H1 (cell line): ENCODE data around the gene RWDD4. TPM values are rescaled to one million over a fixed set of nuclear protein-coding genes. Genes with fewer than 3 reads are reported as not detected.

Experiments used
- CTCF ChIA-PET: fragments of 300-600 bp; sonication (Branson Sonifier 250); formaldehyde crosslinking; loops from one replicate; lab custom pipeline; 2021; ENCODE audit not compliant: partially characterized antibody; lab: Charles Lee
- POLR2A ChIA-PET: fragments of 300-600 bp; sonication (Branson Sonifier 250); formaldehyde crosslinking; loops from one replicate; lab custom pipeline; 2021; ENCODE audit warnings: inconsistent platforms; ENCODE audit not compliant: partially characterized antibody; lab: Charles Lee
- DNase-seq, 2 experiments: peaks; one replicate each; pipeline versions ENCODE4 v3.0.0 to v3.0.0-alpha.2; 2010 to 2022; ENCODE audit warnings: low spot score in 2 of 2, low read depth in 1 of 2, mixed read lengths in 1 of 2
- FAIRE-seq: peaks from 2 replicates; lab custom pipeline; 2011; peaks lifted over from hg19 to GRCh38; lab: Jason Lieb, UNC
- H2AFZ ChIP-seq: 2 replicates; pipeline ENCODE4 v1.8.1; 2012; ENCODE audit warnings: low read length, inconsistent platforms
- H2AK5ac ChIP-seq: 2 replicates; pipeline ENCODE4 v1.6.1; 2013; ENCODE audit warnings: low read depth, low read length
- H2BK120ac ChIP-seq: replicated peaks from 2 replicates; pipeline ENCODE3; 2013; ENCODE audit warnings: low read depth, low read length, inconsistent platforms
- H2BK12ac ChIP-seq: 2 replicates; pipeline ENCODE4 v1.6.1; 2013; ENCODE audit warnings: low read depth, low read length
- H2BK15ac ChIP-seq: 2 replicates; pipeline ENCODE4 v1.6.1; 2013; ENCODE audit warnings: low read length
- H2BK20ac ChIP-seq: 2 replicates; pipeline ENCODE4 v1.6.1; 2013; ENCODE audit warnings: low read length
- H2BK5ac ChIP-seq: 2 replicates; pipeline ENCODE4 v1.6.1; 2013; ENCODE audit warnings: low read depth, low read length
- H3K14ac ChIP-seq: 2 replicates; pipeline ENCODE4 v1.6.1; 2013; ENCODE audit warnings: inconsistent platforms; ENCODE audit not compliant: insufficient read length
- H3K18ac ChIP-seq: 2 replicates; pipeline ENCODE4 v1.6.1; 2013; ENCODE audit warnings: low read length; ENCODE audit errors: extremely low read depth
- H3K23ac ChIP-seq: 2 replicates; pipeline ENCODE4 v1.6.1; 2013; ENCODE audit warnings: inconsistent platforms; ENCODE audit not compliant: insufficient read length
- H3K23me2 ChIP-seq: 2 replicates; pipeline ENCODE4 v1.6.1; 2013; ENCODE audit warnings: low read depth, low read length
- H3K27ac ChIP-seq: 2 replicates; pipeline ENCODE4 v1.6.1; 2011; ENCODE audit warnings: low read depth, low read length, inconsistent platforms
- H3K27me3 ChIP-seq, 4 experiments: replicated peaks in 1 of 4; 1 replicate in 1 of 4; 2 replicates in 3 of 4; pipeline versions ENCODE4 v1.6.1 to v1.8.1; 2011 to 2013; ENCODE audit warnings: low read length in 3 of 4, mild to moderate bottlenecking in 3 of 4, inconsistent platforms in 2 of 4, mixed read lengths in 2 of 4, moderate library complexity in 1 of 4; ENCODE audit not compliant: control insufficient read depth in 3 of 4, insufficient read depth in 3 of 4; ENCODE audit errors: extremely low read depth in 1 of 4
- H3K36me3 ChIP-seq, 4 experiments: 2 replicates each; pipeline versions ENCODE4 v1.6.1 to v1.8.1; 2011 to 2013; ENCODE audit warnings: mild to moderate bottlenecking in 4 of 4, low read length in 3 of 4, moderate library complexity in 2 of 4, control low read depth in 1 of 4, inconsistent platforms in 1 of 4; ENCODE audit not compliant: insufficient read depth in 4 of 4, control insufficient read depth in 2 of 4
- H3K4ac ChIP-seq: replicated peaks from 2 replicates; pipeline ENCODE3; 2013; ENCODE audit warnings: low read length, low read depth, mixed read lengths, inconsistent platforms; ENCODE audit not compliant: insufficient read length
- H3K4me1 ChIP-seq, 4 experiments: replicated peaks in 1 of 4; 1 replicate in 1 of 4; 2 replicates in 3 of 4; pipeline versions ENCODE4 v1.6.1 to v1.8.1; 2011 to 2013; ENCODE audit warnings: low read length in 3 of 4, inconsistent platforms in 2 of 4, mixed read lengths in 1 of 4; ENCODE audit not compliant: insufficient read depth in 4 of 4, control insufficient read depth in 3 of 4
- H3K4me2 ChIP-seq, 2 experiments: 2 replicates each; pipeline versions ENCODE4 v1.6.1 to v1.8.1; 2011 to 2013; ENCODE audit warnings: low read depth in 2 of 2, low read length in 2 of 2, control low read depth in 1 of 2, inconsistent platforms in 1 of 2, mild to moderate bottlenecking in 1 of 2; ENCODE audit not compliant: insufficient read depth in 1 of 2
- H3K4me3 ChIP-seq, 4 experiments: fragments of 200-600, 300-600 bp in 1 of 4; sonication (generic), shearing (Covaris generic), sonication (Bioruptor Twin) in 1 of 4; 2 replicates each; pipeline versions ENCODE4 v1.5.1 to v1.8.1; 2011 to 2016; ENCODE audit warnings: low read length in 4 of 4, low read depth in 3 of 4, control low read depth in 2 of 4, inconsistent platforms in 2 of 4, mild to moderate bottlenecking in 2 of 4, mixed read lengths in 1 of 4, moderate library complexity in 1 of 4; ENCODE audit not compliant: insufficient read depth in 2 of 4; ENCODE audit errors: extremely low read depth in 1 of 4
- H3K56ac ChIP-seq: replicated peaks from 2 replicates; pipeline ENCODE3; 2013; ENCODE audit warnings: low read depth, mild to moderate bottlenecking, mixed read lengths, low read length, inconsistent platforms; ENCODE audit not compliant: insufficient read length
- H3K79me1 ChIP-seq: 2 replicates; pipeline ENCODE4 v1.6.1; 2013; ENCODE audit warnings: low read depth, low read length, control low read depth
- H3K79me2 ChIP-seq, 2 experiments: 2 replicates each; pipeline versions ENCODE4 v1.6.1 to v1.8.1; 2012 to 2013; ENCODE audit warnings: low read length in 2 of 2, mild to moderate bottlenecking in 2 of 2, inconsistent platforms in 1 of 2; ENCODE audit not compliant: insufficient read depth in 2 of 2, control insufficient read depth in 1 of 2
- H3K9ac ChIP-seq, 4 experiments: replicated peaks in 1 of 4; 1 replicate in 1 of 4; 2 replicates in 3 of 4; pipeline versions ENCODE4 v1.6.1 to v1.8.1; 2011 to 2013; ENCODE audit warnings: low read depth in 3 of 4, low read length in 3 of 4, control low read depth in 2 of 4, mild to moderate bottlenecking in 2 of 4, moderate library complexity in 2 of 4, inconsistent platforms in 1 of 4; ENCODE audit errors: extremely low read depth in 1 of 4
- H3K9me3 ChIP-seq, 2 experiments: 2 replicates each; pipeline versions ENCODE4 v1.6.1 to v1.8.1; 2012 to 2013; ENCODE audit warnings: mild to moderate bottlenecking in 2 of 2, moderate library complexity in 2 of 2, control low read depth in 1 of 2, inconsistent platforms in 1 of 2, low read depth in 1 of 2, low read length in 1 of 2, mixed read lengths in 1 of 2; ENCODE audit not compliant: insufficient read depth in 2 of 2
- H4K20me1 ChIP-seq, 2 experiments: replicated peaks in 1 of 2; 2 replicates each; pipeline versions ENCODE3 to v1.8.1; 2011 to 2013; ENCODE audit warnings: inconsistent platforms in 2 of 2, low read length in 2 of 2, mild to moderate bottlenecking in 1 of 2; ENCODE audit not compliant: insufficient read depth in 2 of 2, control insufficient read depth in 1 of 2
- H4K5ac ChIP-seq: 2 replicates; pipeline ENCODE4 v1.6.1; 2013; ENCODE audit warnings: low read length, low read depth, mixed read lengths, inconsistent platforms; ENCODE audit not compliant: insufficient read length
- H4K8ac ChIP-seq: 2 replicates; pipeline ENCODE4 v1.8.0; 2013; ENCODE audit warnings: mild to moderate bottlenecking, moderate library complexity, low read length, inconsistent platforms; ENCODE audit not compliant: insufficient read depth; ENCODE audit errors: extremely low read depth
- H4K91ac ChIP-seq: replicated peaks from 2 replicates; pipeline ENCODE3; 2013; ENCODE audit warnings: low read length, mixed read lengths, inconsistent platforms; ENCODE audit not compliant: insufficient read length
- BACH1 ChIP-seq: IDR thresholded peaks from 2 replicates; pipeline ENCODE4 v1.6.1; 2012; ENCODE audit warnings: low read length, improper control_type of control experiment
- E2F6 ChIP-seq: IDR thresholded peaks from 2 replicates; pipeline ENCODE4 v1.6.1; 2012; ENCODE audit warnings: inconsistent platforms
- FOSL1 ChIP-seq: IDR thresholded peaks from 2 replicates; pipeline ENCODE4 v1.6.1; 2011; ENCODE audit warnings: mild to moderate bottlenecking, low read depth, low read length, moderate library complexity; ENCODE audit not compliant: insufficient read depth
- GABPA ChIP-seq: IDR thresholded peaks from 2 replicates; pipeline ENCODE4 v1.6.1; 2011; ENCODE audit warnings: mild to moderate bottlenecking, low read length, moderate library complexity, borderline replicate concordance; ENCODE audit not compliant: insufficient read depth
- HDAC2 ChIP-seq, 2 experiments: fragments of 300-600 bp in 1 of 2; sonication (generic) in 1 of 2; IDR thresholded peaks; 2 replicates each; pipeline ENCODE4 v1.6.1; 2011 to 2012; ENCODE audit warnings: low read depth in 2 of 2, low read length in 2 of 2, mild to moderate bottlenecking in 2 of 2, moderate library complexity in 2 of 2, borderline replicate concordance in 1 of 2, inconsistent platforms in 1 of 2
- KDM4A ChIP-seq: IDR thresholded peaks from one replicate; pipeline ENCODE4 v1.7.1; 2012; ENCODE audit warnings: low read depth, mild to moderate bottlenecking, moderate library complexity, low read length, inconsistent platforms; ENCODE audit not compliant: severe bottlenecking
- MAX ChIP-seq: IDR thresholded peaks from 2 replicates; pipeline ENCODE4 v1.6.1; 2012; ENCODE audit warnings: inconsistent platforms
- SIN3A ChIP-seq, 2 experiments: IDR thresholded peaks in 1 of 2; conservative IDR thresholded peaks in 1 of 2; 2 replicates each; pipeline ENCODE4 v1.6.1; 2011 to 2012; ENCODE audit warnings: low read length in 2 of 2, improper control_type of control experiment in 1 of 2, low read depth in 1 of 2, mild to moderate bottlenecking in 1 of 2
- SIRT6 ChIP-seq: IDR thresholded peaks from one replicate; pipeline ENCODE4 v1.7.1; 2012; ENCODE audit warnings: low read length, inconsistent platforms
- SP2 ChIP-seq: IDR thresholded peaks from 2 replicates; pipeline ENCODE4 v1.6.1; 2012; ENCODE audit warnings: mild to moderate bottlenecking, low read length, inconsistent platforms
- WGBS, 2 experiments: shearing (Covaris generic) in 1 of 2; methylation state at CpG; one replicate each; pipeline versions ENCODE4 v1.1.6 to v1.1.7; 2013 to 2015; ENCODE audit warnings: low lambda C conversion rate in 2 of 2, mixed read lengths in 2 of 2, inconsistent platforms in 1 of 2, low coverage in 1 of 2, missing lambda C conversion rate in 1 of 2; ENCODE audit not compliant: insufficient replicate concordance in 2 of 2, insufficient coverage in 1 of 2, insufficient read length in 1 of 2; ENCODE audit errors: extremely low coverage in 1 of 2, missing lambda C conversion rate in 1 of 2; 5-methylcytosine and 5-hydroxymethylcytosine counted together
- polyA plus RNA-seq, 7 experiments: library from polyadenylated mRNA; depleted of rRNA in 3 of 7; stranded (reverse) in 5 of 7; unstranded in 2 of 7; fragments of >200 nt in 5 of 7; fragments of 200-250 nt in 2 of 7; gene quantifications; 1 replicate in 5 of 7; 2 replicates in 1 of 7; 4 replicates in 1 of 7; pipeline versions ENCODE4 v1.2.1 to v1.2.3, GENCODE V29; 2011 to 2013; ENCODE audit warnings: missing spikeins in 2 of 7, mixed read lengths in 2 of 7
- total RNA-seq: library from RNA; stranded (reverse); fragmentation: NEBNext Ultra II Directional; extraction: Animal tissue kit (Norgen Biotek cat#: 25700); gene quantifications from 2 replicates; pipeline ENCODE4 v1.2.1, GENCODE V29; 2021

The RWDD4 gene
- total and polyA plus RNA-seq, 2 of the 8 experiments (the other 6 are each of a cell fraction or from before 2014, with no cell fraction given): 5.4 to 18.9 TPM

DNA sequence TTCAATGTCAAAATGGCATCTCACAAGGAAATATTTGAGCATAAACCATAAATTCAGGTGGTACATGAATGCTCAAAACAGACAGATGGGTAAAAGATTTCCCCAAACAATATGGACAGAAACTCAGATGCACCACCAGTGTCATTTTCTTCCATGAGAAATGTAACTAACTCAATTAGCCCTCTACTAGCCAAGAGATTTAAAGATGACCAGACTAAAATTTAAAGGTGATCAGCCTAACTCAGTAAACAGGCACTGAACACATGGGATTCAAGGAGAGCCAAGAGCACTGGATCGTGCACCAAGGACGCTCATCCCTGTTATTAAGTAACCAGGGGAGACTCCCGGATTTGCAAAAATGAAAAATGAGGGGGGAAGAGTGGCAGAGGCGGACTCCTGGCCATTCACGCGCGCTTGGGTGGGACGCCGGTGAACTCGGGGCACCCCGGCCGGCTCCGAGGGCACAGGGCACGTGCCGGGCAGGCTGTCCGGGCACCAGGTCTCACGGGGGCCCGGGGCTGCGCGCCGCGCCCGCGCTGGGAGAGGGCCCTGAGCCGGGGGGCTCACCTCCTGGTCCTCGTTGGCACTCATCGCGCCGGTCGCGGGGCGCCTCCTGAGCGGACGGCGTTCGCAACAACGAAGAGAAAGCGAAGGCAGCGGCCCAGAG, 490 bp downstream of the RWDD4 start:
- Histone ChIP-seq H2BK20ac (no peak overlapping the region), H3K36me3 (peaks cover 0 to 3% (median 0%) of the 10 kb centered on the region in 4 experiments; a peak in 2 of 8 replicates), H2AK5ac (no peak overlapping the region), H2BK5ac (no peak overlapping the region), H3K4me1 (peaks cover 0 to 4% (median 0%) of the 10 kb centered on the region in 4 experiments; a peak in 3 of 7 replicates), H3K4me2 (peak overlapping the region; percentile 78 to 92), H2BK15ac (no peak overlapping the region), H3K23me2 (peaks cover 12% of the 10 kb centered on the region), H4K8ac (peak overlapping the region; percentile 71; the same call in 1 of the 2 replicates), H3K9me3 (no peaks in the 10 kb centered on the region), H4K20me1 (no peaks in the 10 kb centered on the region), H3K27me3 (no peaks in the 10 kb centered on the region; a peak in 1 of 7 replicates), H3K56ac (no peak overlapping the region), H3K79me1 (0 out of 2 replicates have a peak, but pooled peaks cover 2% of the 10 kb centered on the region), H3K23ac (no peak overlapping the region), H4K5ac (no peak overlapping the region), H3K79me2 (peaks cover 0 to 31% of the 10 kb centered on the region in 2 experiments; a peak in 2 of 4 replicates), H3K27ac (no peak overlapping the region; the same call in 1 of the 2 replicates), H3K18ac (no peak overlapping the region), H2BK12ac (no peak overlapping the region), H2BK120ac (no peak overlapping the region), H3K4ac (peak overlapping the region; percentile 78), H3K4me3 (peak overlapping the region; percentile 71 to 99 (median 79)), H4K91ac (no peak overlapping the region), H3K14ac (peak overlapping the region; percentile 61), H3K9ac (peak overlapping the region; percentile 54 to 91 (median 82)), H2AFZ (peak overlapping the region; percentile 89; the same call in 1 of the 2 replicates)
- WGBS, 2 experiments: 1% methylated on average over 18 of the region's 39 CpGs; no CpG with 5 or more reads in 1 of the 2 experiments
- DNase-seq (peak in 1 of 2 experiments; percentile 67), FAIRE-seq (no peak)
- CTCF ChIA-PET: interaction anchor here (0.6 kb wide), 1 partner anchor 101 kb away, joined by 3 read pairs; no protein-coding TSS in a partner anchor
- POLR2A ChIA-PET: no interaction called here
- TF ChIP-seq SP2 (no peak), E2F6 (peak; percentile 69), BACH1 (no peak), SIRT6 (no peak), FOSL1 (no peak), SIN3A (conservative IDR thresholded peaks at IDR 0.05 in 1 of 2, IDR thresholded peaks at IDR 0.05 in 1 of 2; ENCODE audit: low read depth in 1 of 2, low read length in 2 of 2) (no peak), HDAC2 (IDR thresholded peaks at IDR 0.05; ENCODE audit: borderline replicate concordance in 1 of 2, low read depth in 2 of 2, low read length in 2 of 2) (0 out of 4 replicates have a peak, but pooled peaks of 1 of the 2 experiments have one; percentile 35), MAX (peak; percentile 80), KDM4A (peak; percentile 81), GABPA (no peak)
